Naive thymus-derived CD8-positive, alpha-beta T cell (primary cell): ENCODE measurements around the gene CTSE. TPM values are rescaled to one million over a fixed set of nuclear protein-coding genes. Genes with fewer than 3 reads are reported as not detected.

Experiments
- ATAC-seq, 2 donors: fragments of 150-1000 bp; cut with Tn5 transposase in 1 of 2; sonication (Bioruptor Pico), chemical (Tn5 transposase) in 1 of 2; 1 replicate in 1 of 2; 2 replicates in 1 of 2; pipeline ENCODE4 v1.10.0; 2021; ENCODE audit warnings: mild to moderate bottlenecking in 2 of 2, moderate library complexity in 2 of 2
- POLR2A ChIA-PET: fragments of 350-600 bp; sonication (Branson Sonifier 250); formaldehyde crosslinking; loops from one replicate; lab custom pipeline; 2021; ENCODE audit warnings: antibody characterized with exemption; lab: Charles Lee
- DNase-seq, 10 donors: peaks; one replicate each; pipeline versions ENCODE4 v3.0.0 to v3.0.0-alpha.2; 2020 to 2022
- H3K27ac Mint-ChIP-seq, 10 donors: one replicate each; pipeline ENCODE4 v1.8.0; 2020 to 2022; ENCODE audit warnings: mild to moderate bottlenecking in 10 of 10, mixed read lengths in 10 of 10, moderate library complexity in 4 of 10, inconsistent platforms in 1 of 10
- H3K27me3 Mint-ChIP-seq, 5 donors: one replicate each; pipeline ENCODE4 v1.8.0; 2021 to 2022; ENCODE audit warnings: mixed read lengths in 5 of 5
- H3K36me3 Mint-ChIP-seq, 3 donors: one replicate each; pipeline ENCODE4 v1.8.0; 2020 to 2022; ENCODE audit warnings: mixed read lengths in 3 of 3, mild to moderate bottlenecking in 2 of 3, inconsistent platforms in 1 of 3
- H3K4me1 Mint-ChIP-seq, 4 donors: one replicate each; pipeline ENCODE4 v1.8.0; 2021 to 2022; ENCODE audit warnings: mixed read lengths in 4 of 4
- H3K4me3 Mint-ChIP-seq, 10 donors: one replicate each; pipeline ENCODE4 v1.8.0; 2020 to 2022; ENCODE audit warnings: mild to moderate bottlenecking in 10 of 10, mixed read lengths in 10 of 10, moderate library complexity in 6 of 10, inconsistent platforms in 1 of 10
- H3K9me3 Mint-ChIP-seq, 9 donors: one replicate each; pipeline ENCODE4 v1.8.0; 2020 to 2022; ENCODE audit warnings: mixed read lengths in 9 of 9, mild to moderate bottlenecking in 3 of 9, inconsistent platforms in 1 of 9, moderate library complexity in 1 of 9
- polyA plus RNA-seq, 3 donors: library from polyadenylated mRNA; unstranded; fragments of 300-500 nt; fragmentation: Illumina TruSeq; gene quantifications; one replicate each; pipeline ENCODE4 v1.2.3, GENCODE V29; 2021
- total RNA-seq, 8 experiments: library from RNA in 2 of 8; stranded (reverse) in 2 of 8; gene quantifications; one replicate each; pipeline ENCODE4 v1.2.3 and lab custom pipeline; 2021 to 2026

The CTSE gene
- total and polyA plus RNA-seq, 5 experiments from 2014 or later: not detected

- ATAC-seq (no peak), DNase-seq (no peak)
- Mint-ChIP-seq H3K9me3 (no peaks in the 10 kb centered on the region), H3K36me3 (no peaks in the 10 kb centered on the region), H3K27ac (peak overlapping the region in 1 of 10 donors; percentile 21), H3K4me1 (peaks cover 5 to 47% (median 7%) of the 10 kb centered on the region in 4 donors), H3K4me3 (peak overlapping the region in 1 of 10 donors; percentile 40), H3K27me3 (peaks cover 0 to 6% (median 0%) of the 10 kb centered on the region in 5 donors)
- POLR2A ChIA-PET: no interaction called here
Observed at GRCh38 chr1:206041640-206042039, 17.9 kb upstream of the CTSE start.

DNA sequence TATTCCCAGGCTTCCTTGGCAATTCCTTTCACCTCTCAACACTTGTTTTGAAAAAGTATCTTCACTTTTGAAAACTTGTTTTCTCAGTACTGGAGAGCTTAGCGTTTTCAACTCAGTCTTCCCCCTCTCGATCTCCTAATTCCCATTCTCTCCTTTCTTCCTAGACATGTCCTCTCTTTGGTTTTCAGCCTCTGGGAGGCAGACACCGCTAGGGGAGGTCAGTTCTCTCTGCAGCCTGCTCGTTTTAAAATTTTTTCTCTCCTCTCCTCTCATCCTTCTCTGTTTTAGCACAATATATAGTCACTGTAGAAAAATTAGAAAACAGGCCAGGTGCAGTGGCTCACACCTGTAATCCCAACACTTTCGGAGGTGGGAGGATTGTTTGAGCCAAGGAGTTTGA, 16.6 kb upstream of the CTSE start:
- Mint-ChIP-seq H3K36me3 (no peaks in the 10 kb centered on the region), H3K9me3 (no peaks in the 10 kb centered on the region), H3K4me3 (no peak overlapping the region), H3K4me1 (peaks cover 5 to 52% (median 8%) of the 10 kb centered on the region in 4 donors), H3K27ac (peak overlapping the region in 1 of 10 donors; percentile 34), H3K27me3 (peaks cover 0 to 6% (median under 1%) of the 10 kb centered on the region in 5 donors)
- ATAC-seq (no peak), DNase-seq (no peak)
- POLR2A ChIA-PET: no interaction called here

DNA sequence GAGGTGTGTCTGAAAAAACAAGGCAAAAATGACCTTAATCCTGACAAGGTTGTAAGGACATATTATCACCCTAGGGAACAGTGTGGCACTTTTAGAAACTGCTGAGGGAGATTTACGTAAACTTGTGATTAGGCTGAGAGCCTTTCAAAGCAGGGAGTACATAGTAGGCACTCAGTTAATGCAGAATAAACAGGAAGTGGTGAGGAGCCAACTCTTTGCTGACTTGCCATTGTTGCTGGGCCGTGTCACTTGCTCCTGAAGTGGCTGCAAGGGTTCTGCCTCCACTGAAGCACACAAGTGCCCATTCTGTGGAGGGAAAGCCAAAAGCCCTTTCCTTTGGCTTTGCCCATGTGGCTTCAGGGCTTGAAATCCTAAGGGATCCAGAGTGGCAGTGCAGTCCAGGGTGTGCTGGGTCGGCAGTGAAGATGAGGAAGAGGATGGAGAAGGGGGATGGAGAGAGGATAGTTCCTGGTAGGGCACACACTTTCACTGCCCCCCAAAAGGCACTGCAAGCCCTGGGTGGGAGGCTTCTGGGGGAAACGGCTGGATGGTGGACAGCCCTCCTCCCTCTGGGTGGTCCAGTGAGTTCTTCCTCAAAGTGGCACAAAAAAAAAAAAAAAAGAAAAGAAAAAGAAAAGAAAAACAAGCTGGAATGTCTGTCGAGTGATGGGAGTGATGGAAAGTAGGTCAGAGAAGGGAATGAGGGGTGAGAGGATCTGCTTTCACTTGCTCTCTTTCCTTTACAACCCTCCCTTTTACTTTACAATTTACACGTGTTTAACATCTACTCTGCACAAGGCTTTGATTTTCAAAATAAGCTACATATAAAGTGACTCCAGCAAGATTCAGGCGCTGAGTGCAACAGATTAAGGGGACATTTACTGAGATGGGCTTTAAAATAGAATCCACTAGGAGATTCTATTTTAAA, 15.6 kb upstream of the CTSE start:
- peaks cover 10 to 63% (median 13%) of the 10 kb centered on the region in 4 donors for H3K4me1 Mint-ChIP-seq
- no peak for ATAC-seq
- peaks cover 0 to 7% (median 3%) of the 10 kb centered on the region in 5 donors for H3K27me3 Mint-ChIP-seq
- POLR2A ChIA-PET: no interaction called here
- peak overlapping the region in 3 of 10 donors; percentile 12 to 34 (median 22) for H3K27ac Mint-ChIP-seq
- no peak overlapping the region for H3K4me3 Mint-ChIP-seq
- no peak for DNase-seq
- no peaks in the 10 kb centered on the region for H3K36me3 Mint-ChIP-seq
- no peaks in the 10 kb centered on the region for H3K9me3 Mint-ChIP-seq

- Mint-ChIP-seq H3K27me3 (peaks cover 0 to 12% (median 6%) of the 10 kb centered on the region in 5 donors), H3K4me3 (no peak overlapping the region), H3K9me3 (no peaks in the 10 kb centered on the region), H3K4me1 (peaks cover 10 to 63% (median 13%) of the 10 kb centered on the region in 4 donors), H3K27ac (peak overlapping the region in 1 of 10 donors; percentile 35), H3K36me3 (no peaks in the 10 kb centered on the region)
- ATAC-seq (no peak), DNase-seq (no peak)
- POLR2A ChIA-PET: no interaction called here
Observed at GRCh38 chr1:206037581-206037980, 13.9 kb upstream of the CTSE start.

- ATAC-seq (no peak), DNase-seq (no peak)
- H3K27ac Mint-ChIP-seq: peak overlapping the region in 1 of 10 donors; percentile 13
- H3K27me3 Mint-ChIP-seq: peaks cover 0 to 16% (median 6%) of the 10 kb centered on the region in 5 donors
- POLR2A ChIA-PET: no interaction called here
- H3K4me1 Mint-ChIP-seq: peaks cover 10 to 68% (median 13%) of the 10 kb centered on the region in 4 donors
- no peak overlapping the region for H3K4me3 Mint-ChIP-seq
- no peaks in the 10 kb centered on the region for H3K36me3 Mint-ChIP-seq
- no peaks in the 10 kb centered on the region for H3K9me3 Mint-ChIP-seq
Observed at GRCh38 chr1:206036663-206037455, 13.2 kb upstream of the CTSE start.

GRCh38 chr1:206035027-206035426, 11.3 kb upstream of the CTSE start:
- no peaks in the 10 kb centered on the region for H3K9me3 Mint-ChIP-seq
- peaks cover 2 to 16% (median 7%) of the 10 kb centered on the region in 5 donors for H3K27me3 Mint-ChIP-seq
- peak overlapping the region in 3 of 10 donors; percentile 14 to 57 (median 33) for H3K27ac Mint-ChIP-seq
- no peak for DNase-seq
- no peaks in the 10 kb centered on the region for H3K36me3 Mint-ChIP-seq
- peaks cover 14 to 59% (median 18%) of the 10 kb centered on the region in 4 donors for H3K4me1 Mint-ChIP-seq
- peak; percentile 25 to 49 for ATAC-seq
- POLR2A ChIA-PET: no interaction called here
- peak overlapping the region in 5 of 10 donors; percentile 11 to 80 (median 19) for H3K4me3 Mint-ChIP-seq

- no peaks in the 10 kb centered on the region for H3K36me3 Mint-ChIP-seq
Observed at GRCh38 chr1:206032380-206033140, 8.9 kb upstream of the CTSE start.

GRCh38 chr1:206030714-206031113, 7.0 kb upstream of the CTSE start:
- POLR2A ChIA-PET: interaction anchor here (0.6 kb wide), 1 partner anchor 889 kb away, joined by 3 read pairs; no protein-coding TSS in a partner anchor
- ATAC-seq: peak; percentile 88 to 94
- Mint-ChIP-seq H3K4me3 (peak overlapping the region in 1 of 10 donors; percentile 43), H3K27me3 (peaks cover 4 to 24% (median 14%) of the 10 kb centered on the region in 5 donors), H3K4me1 (peaks cover 7 to 32% (median 12%) of the 10 kb centered on the region in 4 donors), H3K9me3 (no peaks in the 10 kb centered on the region), H3K27ac (peak overlapping the region in 1 of 10 donors; percentile 6), H3K36me3 (no peaks in the 10 kb centered on the region)
- peak; percentile 26 to 80 (median 51) for DNase-seq

More at GRCh38 chr1:206032380-206033140, 8.9 kb upstream of the CTSE start:
- POLR2A ChIA-PET: no interaction called here
- ATAC-seq (no peak), DNase-seq (no peak)
- no peaks in the 10 kb centered on the region for H3K9me3 Mint-ChIP-seq
- H3K27me3 Mint-ChIP-seq: peaks cover 4 to 22% (median 10%) of the 10 kb centered on the region in 5 donors
- H3K4me1 Mint-ChIP-seq: peaks cover 7 to 42% (median 12%) of the 10 kb centered on the region in 4 donors
- peak overlapping the region in 1 of 10 donors; percentile 49 for H3K27ac Mint-ChIP-seq
- no peak overlapping the region for H3K4me3 Mint-ChIP-seq

DNA sequence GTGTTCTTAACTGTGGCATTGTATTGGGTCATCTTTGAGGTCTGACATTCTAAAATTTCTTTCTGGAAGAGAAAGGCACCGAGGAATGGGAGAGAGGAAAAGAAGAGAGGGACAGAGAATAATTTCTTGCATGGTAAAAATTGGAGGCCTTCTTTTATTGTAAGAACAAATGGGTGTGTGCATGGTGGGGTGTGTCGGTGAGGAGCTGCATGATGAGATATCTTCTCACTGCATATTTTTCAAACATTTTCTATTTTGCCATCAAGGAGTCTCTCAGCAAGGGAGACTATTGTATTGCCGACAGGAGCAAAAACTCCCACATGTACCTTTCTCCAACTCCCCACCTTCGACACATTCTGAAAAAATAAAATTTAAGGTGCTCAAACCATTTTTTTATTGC, 6.5 kb upstream of the CTSE start:
- Mint-ChIP-seq H3K36me3 (no peaks in the 10 kb centered on the region), H3K27ac (no peak overlapping the region), H3K4me1 (peaks cover 7 to 28% (median 11%) of the 10 kb centered on the region in 4 donors), H3K27me3 (peaks cover 4 to 22% (median 12%) of the 10 kb centered on the region in 5 donors), H3K9me3 (no peaks in the 10 kb centered on the region), H3K4me3 (no peak overlapping the region)
- DNase-seq: no peak
- ATAC-seq: no peak
- POLR2A ChIA-PET: interaction anchor here (0.6 kb wide), 1 partner anchor 890 kb away, joined by 3 read pairs; no protein-coding TSS in a partner anchor

DNA sequence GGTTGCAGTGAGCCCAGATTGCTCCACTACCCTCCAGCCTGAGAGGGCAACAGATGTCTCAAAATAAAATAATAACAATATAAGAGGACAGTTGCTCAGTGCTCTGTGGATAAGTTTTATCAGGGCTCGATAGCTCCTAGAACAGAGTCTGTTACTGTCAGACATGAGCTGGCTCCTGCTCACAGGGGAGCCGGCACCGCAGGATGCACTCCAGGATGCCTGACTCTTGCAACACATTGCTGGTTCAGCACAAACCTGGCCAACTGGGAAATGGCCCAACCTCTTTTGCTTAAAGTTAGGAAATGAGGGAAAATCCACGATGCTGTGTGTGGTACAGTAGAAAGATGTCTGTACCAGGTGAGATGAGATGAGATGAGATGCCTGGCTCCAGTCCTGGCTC, 5.8 kb upstream of the CTSE start:
- no peak overlapping the region for H3K27ac Mint-ChIP-seq
- peaks cover 3 to 21% (median 5%) of the 10 kb centered on the region in 4 donors for H3K4me1 Mint-ChIP-seq
- no peak for ATAC-seq
- peaks cover 3 to 22% (median 12%) of the 10 kb centered on the region in 5 donors for H3K27me3 Mint-ChIP-seq
- no peak for DNase-seq
- POLR2A ChIA-PET: no interaction called here
- no peaks in the 10 kb centered on the region for H3K36me3 Mint-ChIP-seq
- H3K4me3 Mint-ChIP-seq: no peak overlapping the region
- H3K9me3 Mint-ChIP-seq: no peaks in the 10 kb centered on the region

DNA sequence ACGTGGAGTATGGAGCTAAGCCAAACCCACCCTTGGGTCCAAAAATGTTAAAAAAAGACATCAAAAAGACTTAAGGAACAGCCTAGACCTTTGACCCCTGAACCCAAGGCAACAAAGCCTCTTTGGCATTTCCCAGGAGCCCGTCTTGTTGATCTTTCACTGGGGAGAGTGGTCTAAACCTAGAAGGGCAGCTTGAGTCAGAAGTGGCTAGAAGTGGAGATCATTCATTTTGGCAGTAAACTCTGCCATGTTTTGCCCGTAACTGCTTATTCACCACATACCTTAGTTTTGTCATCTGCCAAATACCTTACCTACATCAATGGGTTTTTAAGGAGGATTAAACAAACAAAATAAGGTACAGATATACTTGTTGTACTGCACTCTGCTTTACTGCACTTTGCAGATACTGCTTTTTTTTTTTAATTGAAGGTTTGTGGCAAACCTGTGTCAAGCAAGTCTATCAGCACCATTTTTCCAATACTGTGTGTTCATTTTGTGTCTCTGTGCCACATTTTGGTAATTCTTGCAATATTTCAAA, 1.7 kb upstream of the CTSE start:
- Mint-ChIP-seq H3K36me3 (no peaks in the 10 kb centered on the region), H3K27ac (no peak overlapping the region), H3K4me1 (peaks cover 0 to under 1% (median 0%) of the 10 kb centered on the region in 4 donors), H3K27me3 (peaks cover 2 to 30% (median 7%) of the 10 kb centered on the region in 5 donors), H3K9me3 (no peaks in the 10 kb centered on the region), H3K4me3 (no peak overlapping the region)
- ATAC-seq: no peak
- no peak for DNase-seq
- POLR2A ChIA-PET: no interaction called here
